ENCODE results near the gene PDGFRB. TPM values are rescaled to one million over a fixed set of nuclear protein-coding genes. Genes with fewer than 3 reads are reported as not detected.

The PDGFRB gene
- total RNA-seq, 1 experiment from 2014 or later = 0.34 TPM

GRCh38 chr5:150163035-150163434 is 7.4 kb upstream of the PDGFRB start:
- CTCF ChIA-PET = interaction anchor here (1.1 to 2.6 kb wide), 3 partner anchors 9 to 274 kb away, joined by 3 to 10 read pairs (median 3); no protein-coding TSS in a partner anchor
- RAD21 ChIA-PET (ENCODE audit: low non-redundant PET in 1 of 2, low total read pairs in 2 of 2, uncharacterized antibody in 2 of 2, unreplicated experiment in 2 of 2) = no interaction called here
- no peaks in the 10 kb centered on the region for H3K36me3 ChIP-seq (ENCODE audit: control insufficient read depth in 1 of 2, insufficient read depth in 2 of 2, low read length in 2 of 2)
- no peaks in the 10 kb centered on the region for H3K9me2 ChIP-seq (ENCODE audit: insufficient read depth)
- no peak overlapping the region for H3K9ac ChIP-seq (ENCODE audit: low read length)
- ATAC-seq (no peak), DNase-seq (ENCODE audit: low read depth, low spot score) (no peak)
- H3K9me3 ChIP-seq (ENCODE audit: control insufficient read depth in 1 of 2, insufficient read depth in 1 of 2, low read depth in 1 of 2, low read length in 2 of 2) = no peaks in the 10 kb centered on the region
- no peak overlapping the region for H3K4me2 ChIP-seq (ENCODE audit: low read length)
- no peaks in the 10 kb centered on the region for H3K79me2 ChIP-seq (ENCODE audit: insufficient read depth, low read length)
- peaks cover 3 to 19% of the 10 kb centered on the region in 2 experiments; a peak in 3 of 4 replicates for H3K4me1 ChIP-seq (ENCODE audit: control insufficient read depth in 1 of 2, insufficient read depth in 2 of 2, low read length in 2 of 2)
- intact Hi-C loops (cut with micrococcal nuclease) = no loop called here
- no peaks in the 10 kb centered on the region for H3K27me3 ChIP-seq (ENCODE audit: insufficient read depth, low read length)
- POLR2A ChIA-PET = interaction anchor here (0.8 kb wide), 1 partner anchor 287 kb away, joined by 3 read pairs; no protein-coding TSS in a partner anchor
- TF ChIP-seq POLR2A (IDR thresholded peaks at IDR 0.05; ENCODE audit: borderline replicate concordance, extremely low read depth, insufficient read depth, insufficient read length) = no peak
- no peak for TF ChIP-seq SP1 (IDR thresholded peaks at IDR 0.05; ENCODE audit: low read depth)
- TF ChIP-seq ZFX (IDR thresholded peaks at IDR 0.05) = no peak
- TF ChIP-seq ATF3 (IDR thresholded peaks at IDR 0.05) = no peak
- no peak for TF ChIP-seq ZNF274 (IDR thresholded peaks at IDR 0.05; ENCODE audit: low read depth, low read length)
- TF ChIP-seq ELF1 (IDR thresholded peaks at IDR 0.05; ENCODE audit: borderline replicate concordance, low read depth) = no peak
- TF ChIP-seq REST (IDR thresholded peaks at IDR 0.05; ENCODE audit: low read depth) = no peak
- no peak for TF ChIP-seq POLR2AphosphoS5 (IDR thresholded peaks at IDR 0.05; ENCODE audit: low read depth, low read length)
- H3K27ac ChIP-seq (ENCODE audit: low read depth, low read length) = no peak overlapping the region
- H3K4me3 ChIP-seq (replicated peaks in 1 of 2; ENCODE audit: low read depth in 1 of 2, low read length in 2 of 2) = no peak overlapping the region
- H4K20me1 ChIP-seq (ENCODE audit: insufficient read depth) = no peaks in the 10 kb centered on the region
- BruUV-seq (replicated peaks) = no TSS peak
- no peak overlapping the region for H2AFZ ChIP-seq (ENCODE audit: low read depth, low read length, poor library complexity, severe bottlenecking)

Measured in HCT116 (cell line).